Left lobe of liver (tissue), 2 donors: ENCODE measurements around the gene SYNPR. TPM values are rescaled to one million over a fixed set of nuclear protein-coding genes. Genes with fewer than 3 reads are reported as not detected.
A peak's percentile ranks its signal among the peaks of the same experiment; 100 is the strongest.

Source experiments
- ATAC-seq: fragments of 200-7000 bp; cut with Tn5 transposase; one replicate; pipeline ENCODE4 v1.9.1; 2020; ENCODE audit warnings: mild to moderate bottlenecking, moderate library complexity
- DNase-seq: peaks from one replicate; pipeline ENCODE4 v3.0.0-alpha.2; 2020; ENCODE audit warnings: low spot score
- total RNA-seq: library from RNA; stranded (reverse); gene quantifications from one replicate; pipeline ENCODE4 v1.2.1, GENCODE V29; 2021
- donor health status: DM: no; HTN: no; CAD: no; lungs with moderate emphysema.
- donor health status: DM: no; HTN: yes; CAD: no.

The SYNPR gene
- total RNA-seq, 1 donor from 2014 or later, result not detected

- DNase-seq (no peak), ATAC-seq (no peak)
Measured at GRCh38 chr3:63523100-63523499, 245.0 kb downstream of the SYNPR start.

- no peak for DNase-seq
- ATAC-seq, result no peak
Measured at GRCh38 chr3:63528325-63529000, 250.4 kb downstream of the SYNPR start.

DNA sequence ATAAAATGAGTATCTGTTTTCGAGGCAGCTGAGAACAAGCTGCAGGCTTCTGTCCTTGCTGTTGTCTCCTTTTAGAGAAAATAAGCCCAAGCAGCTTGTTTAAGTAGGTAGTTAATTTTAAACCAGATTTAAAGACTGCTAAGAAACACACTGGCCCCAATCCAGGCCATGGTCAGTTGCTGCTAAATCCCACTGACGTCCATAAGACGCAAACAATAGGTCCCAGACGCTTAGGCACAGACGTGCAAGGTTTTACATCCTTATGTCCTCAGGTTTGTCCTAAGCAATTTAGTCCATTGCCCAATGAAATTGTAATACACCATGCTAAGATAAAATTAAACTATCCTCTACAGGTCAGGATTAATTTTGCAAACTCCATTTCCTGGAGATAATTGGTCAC, 254.4 kb downstream of the SYNPR start:
- DNase-seq (no peak), ATAC-seq (no peak)

- DNase-seq (no peak), ATAC-seq (no peak)
Measured at GRCh38 chr3:63538919-63539318, 260.8 kb downstream of the SYNPR start.

DNA sequence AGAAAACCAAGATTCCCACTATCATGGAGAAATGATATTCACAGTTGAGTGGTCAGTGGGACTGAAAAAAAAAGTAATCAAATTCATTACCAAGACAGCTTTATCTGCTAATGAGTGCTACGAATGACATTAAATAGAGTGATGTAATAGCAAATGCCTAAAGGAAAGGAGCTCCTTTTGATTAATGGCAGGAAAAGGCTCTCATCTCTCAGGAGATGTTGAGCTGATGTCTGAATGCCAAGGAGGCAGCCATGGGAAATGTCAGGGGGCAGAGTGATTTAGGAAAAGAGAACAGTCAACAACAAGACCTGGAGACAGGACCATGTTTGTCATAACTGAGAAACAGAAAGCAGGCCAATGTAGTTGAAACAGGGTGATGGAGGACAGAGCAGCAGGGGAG, 277.7 kb downstream of the SYNPR start:
- no peak for DNase-seq
- ATAC-seq, result no peak

DNA sequence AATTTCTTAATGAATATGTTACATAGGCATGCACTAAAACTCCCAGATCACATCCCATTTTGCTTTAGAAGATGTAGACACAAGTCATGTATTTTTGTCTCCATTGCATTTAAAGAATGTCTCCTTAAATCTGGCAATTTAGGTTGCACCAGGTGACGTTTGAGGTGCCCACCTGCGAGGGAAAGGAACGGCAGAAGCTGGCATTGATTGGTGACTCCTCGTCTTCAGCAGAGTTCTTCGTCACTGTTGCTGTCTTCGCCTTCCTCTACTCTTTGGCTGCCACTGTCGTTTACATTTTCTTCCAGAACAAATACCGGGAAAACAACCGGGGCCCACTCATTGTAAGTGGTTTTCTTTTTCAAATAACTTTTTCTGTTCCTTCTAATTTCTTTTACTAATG, 278.3 kb downstream of the SYNPR start:
- ATAC-seq (no peak), DNase-seq (no peak)

DNA sequence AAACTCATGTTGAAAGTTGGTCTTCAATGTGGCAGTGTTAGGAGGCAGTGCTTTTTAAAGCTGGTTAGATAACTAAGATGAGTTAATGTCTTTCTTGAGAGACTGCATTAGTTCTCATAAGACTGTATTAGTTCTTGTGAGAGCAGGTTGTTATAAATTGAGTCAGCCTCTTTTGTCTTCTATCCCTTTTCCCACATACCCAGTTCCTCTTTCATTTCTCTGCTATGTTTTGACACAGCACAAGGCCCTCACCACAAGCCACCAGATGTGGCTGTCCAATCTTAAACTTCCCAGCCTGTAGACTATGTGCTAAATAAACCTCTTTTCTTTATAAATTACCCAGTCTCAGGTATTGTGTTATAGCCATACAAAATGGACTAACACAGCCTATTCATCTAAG, 279.8 kb downstream of the SYNPR start:
- ATAC-seq, result no peak
- DNase-seq, result no peak

GRCh38 chr3:63559884-63560283, 281.8 kb downstream of the SYNPR start:
- ATAC-seq (no peak), DNase-seq (no peak)

DNA sequence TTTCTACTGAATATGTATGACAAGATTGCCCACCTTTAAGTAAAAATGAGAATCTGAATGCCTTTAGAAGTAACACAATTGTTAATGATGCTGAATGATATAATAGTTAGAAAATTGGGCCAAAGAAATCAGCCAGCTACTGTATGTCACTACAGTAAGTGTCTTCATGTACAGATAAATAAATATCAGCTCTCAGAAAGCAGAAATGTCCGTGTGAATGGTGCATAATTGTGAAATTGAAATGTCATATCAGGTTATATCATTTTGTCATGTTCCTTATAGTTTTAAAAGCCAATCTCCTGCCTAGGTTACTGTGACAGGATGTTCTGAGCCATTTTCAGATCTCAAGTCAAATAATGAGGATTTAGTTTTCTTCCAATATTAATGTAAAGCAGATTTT, 283.8 kb downstream of the SYNPR start:
- ATAC-seq, result no peak

DNA sequence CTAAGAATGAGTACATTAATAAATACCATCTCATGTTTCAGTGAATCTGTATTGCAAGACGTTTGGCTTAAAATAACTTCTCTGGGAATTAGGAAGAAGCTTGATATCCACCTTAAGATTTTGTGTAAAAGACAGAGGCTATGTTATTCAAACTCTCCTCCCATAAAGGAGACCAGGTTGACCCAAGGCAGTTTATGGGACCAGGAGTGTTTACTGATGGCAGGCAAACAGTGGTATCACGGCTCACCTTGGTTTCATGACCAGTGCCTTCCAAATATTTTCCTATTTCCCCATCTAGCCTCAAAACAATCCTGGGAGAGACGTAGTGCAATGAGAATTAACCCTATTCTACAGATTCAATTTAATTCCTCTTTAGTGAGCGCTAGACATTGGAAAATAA, 284.2 kb downstream of the SYNPR start:
- no peak for ATAC-seq
- no peak for DNase-seq

More for the DNA sequence above, 283.8 kb downstream of the SYNPR start:
- DNase-seq, result no peak

DNA sequence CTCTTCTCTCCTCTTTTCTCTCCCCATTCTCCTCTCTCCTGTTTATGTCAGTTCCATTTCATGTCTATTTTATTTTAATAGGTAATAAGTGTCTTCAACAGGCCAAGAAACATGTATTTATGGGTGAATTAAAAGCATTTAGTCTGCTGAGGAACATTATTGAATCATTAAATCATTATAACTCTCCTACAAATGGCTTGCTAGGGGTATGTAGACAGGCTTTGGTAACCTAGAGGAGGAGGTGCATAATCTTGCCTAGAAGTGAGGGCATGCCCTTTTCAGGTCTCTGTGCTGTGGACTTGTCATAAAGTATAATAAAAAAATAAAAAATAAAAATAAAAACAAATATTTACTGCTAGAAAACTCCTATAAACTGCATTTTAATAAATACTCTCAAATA, 285.5 kb downstream of the SYNPR start:
- no peak for ATAC-seq
- DNase-seq, result no peak

- DNase-seq (no peak), ATAC-seq (no peak)
Measured at GRCh38 chr3:63565220-63565619, 287.1 kb downstream of the SYNPR start.

GRCh38 chr3:63571682-63572081, 293.6 kb downstream of the SYNPR start:
- DNase-seq (no peak), ATAC-seq (no peak)

- ATAC-seq, result no peak
Measured at GRCh38 chr3:63576846-63577245, 298.7 kb downstream of the SYNPR start.

DNA sequence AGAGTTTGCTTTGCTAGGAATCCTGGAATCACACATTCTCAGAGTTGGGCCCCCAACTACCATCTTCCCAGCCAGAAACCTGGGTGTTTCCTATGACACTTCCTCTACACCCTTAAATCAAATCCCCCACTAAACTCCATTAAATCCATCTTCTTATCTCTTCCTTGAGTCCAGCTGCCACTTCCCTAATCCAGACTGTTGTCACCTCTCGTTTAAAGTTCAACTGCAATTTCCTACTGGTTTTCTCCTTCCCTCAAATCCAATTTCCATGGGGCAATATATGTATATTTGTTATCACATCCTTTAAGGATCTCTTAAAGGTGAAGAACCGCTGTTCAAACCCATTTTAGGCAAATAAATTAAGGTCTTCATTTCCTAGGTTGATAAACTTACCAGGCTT, 300.8 kb downstream of the SYNPR start:
- no peak for DNase-seq
- ATAC-seq, result no peak

More at GRCh38 chr3:63576846-63577245, 298.7 kb downstream of the SYNPR start:
- no peak for DNase-seq

GRCh38 chr3:63580151-63580550, 302.0 kb downstream of the SYNPR start:
- no peak for DNase-seq
- ATAC-seq, result no peak

DNA sequence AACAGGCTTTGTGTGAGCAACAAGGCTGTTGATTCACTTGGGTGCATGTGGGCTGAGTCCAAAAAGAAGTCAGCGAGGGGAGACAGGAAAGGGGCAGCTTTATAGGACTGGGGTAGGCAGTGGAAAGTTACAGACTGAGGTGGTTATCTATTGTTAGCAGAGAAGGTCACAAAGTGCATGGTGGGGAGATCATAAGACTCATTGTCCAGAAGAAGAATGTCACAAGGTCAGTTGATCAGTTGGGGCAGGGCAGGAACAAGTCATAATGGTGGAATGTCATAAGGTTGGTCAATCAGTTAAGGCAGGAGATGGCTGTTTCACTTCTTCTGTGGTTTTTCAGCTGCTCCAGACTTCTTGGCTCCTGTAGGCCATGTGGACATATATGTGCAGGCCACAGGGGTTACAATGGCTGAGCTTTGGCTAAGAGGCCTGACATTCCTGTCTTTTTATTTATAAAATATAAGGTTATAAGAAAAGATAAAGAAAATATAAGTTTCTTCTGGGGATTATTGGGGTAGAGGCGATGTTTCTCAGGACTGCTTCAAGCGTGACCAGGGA, 304.9 kb downstream of the SYNPR start:
- ATAC-seq (no peak), DNase-seq (no peak)

GRCh38 chr3:63584681-63585080, 306.6 kb downstream of the SYNPR start:
- no peak for DNase-seq
- no peak for ATAC-seq

- ATAC-seq (no peak), DNase-seq (no peak)
Measured at GRCh38 chr3:63585927-63586326, 307.8 kb downstream of the SYNPR start.

DNA sequence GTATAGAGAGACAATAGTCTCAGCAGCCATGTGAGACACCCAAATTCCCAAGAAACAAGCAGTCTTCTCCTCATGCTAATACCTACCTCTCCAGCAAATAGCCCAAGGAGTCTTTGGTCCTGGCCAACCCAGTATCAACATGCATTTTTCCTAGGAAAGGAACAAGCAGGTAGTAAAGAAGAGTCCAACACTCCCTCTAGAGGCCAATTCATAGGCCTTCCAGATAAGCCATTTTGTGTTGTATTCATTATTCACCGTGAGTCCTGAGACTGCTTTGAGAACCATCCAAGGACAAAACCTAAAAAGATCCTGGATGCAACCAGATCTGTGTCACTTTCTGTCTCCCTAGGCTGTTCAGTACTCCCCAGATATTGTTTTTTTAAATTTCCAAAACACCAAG, 310.8 kb downstream of the SYNPR start:
- no peak for DNase-seq
- ATAC-seq, result no peak

- DNase-seq, result no peak
- peak; percentile 36 for ATAC-seq
Measured at GRCh38 chr3:63593779-63594178, 315.7 kb downstream of the SYNPR start.

- DNase-seq, result no peak
- no peak for ATAC-seq
Measured at GRCh38 chr3:63595221-63595620, 317.1 kb downstream of the SYNPR start.

DNA sequence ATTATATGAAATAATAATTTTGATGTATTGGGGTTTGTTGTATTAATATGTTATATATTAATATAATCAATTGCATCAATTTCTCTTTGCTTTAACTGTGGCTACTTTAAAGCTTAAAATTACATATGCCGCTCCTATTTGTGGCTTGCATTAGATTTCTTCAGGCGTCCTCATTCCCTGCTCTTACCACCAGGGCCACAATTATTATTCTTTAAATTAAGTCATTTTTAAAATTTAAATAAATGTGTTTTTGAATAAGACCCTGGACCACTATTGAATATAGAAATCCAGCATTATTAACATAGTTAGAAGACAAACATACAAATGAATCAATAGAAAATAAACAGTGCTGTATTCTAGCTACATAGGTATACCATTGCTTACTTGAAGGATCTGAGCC, 318.9 kb downstream of the SYNPR start:
- DNase-seq (no peak), ATAC-seq (no peak)
